NCI-H1092 (cell line): Measurements from ENCODE around the gene FBXO47.

Source experiments
- DNase-seq: peaks from one replicate; lab custom pipeline; 2025; lab: John Stamatoyannopoulos, UW

The FBXO47 gene, protein sequence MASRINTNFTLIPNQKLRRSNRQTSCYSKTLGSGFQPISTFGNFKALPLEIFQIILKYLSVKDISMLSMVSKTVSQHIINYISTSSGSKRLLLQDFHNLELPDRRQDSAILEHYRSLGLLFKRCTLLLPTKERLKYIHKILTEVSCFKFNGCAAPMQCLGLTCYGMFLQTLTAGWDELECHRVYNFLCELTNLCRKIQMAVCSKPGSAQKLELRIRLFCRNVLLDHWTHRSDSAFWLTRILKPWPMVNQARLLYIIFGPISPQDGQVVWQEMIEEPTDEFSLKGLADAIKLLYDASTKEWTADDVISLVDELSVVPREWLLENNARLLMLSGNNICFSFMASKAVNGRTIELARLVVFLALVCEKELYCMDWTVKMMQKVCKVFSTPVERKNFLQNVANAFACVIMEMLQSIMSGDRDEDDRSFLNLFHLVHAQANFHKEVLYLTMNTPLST

GRCh38 chr17:38967290-38967738, at the start of gene FBXO47:
TSS of gene FBXO47 (minus strand) at chr17:38967403. CDS start at chr17:38963025, 4,378 bp downstream.
- DNase-seq = no peak

DNA sequence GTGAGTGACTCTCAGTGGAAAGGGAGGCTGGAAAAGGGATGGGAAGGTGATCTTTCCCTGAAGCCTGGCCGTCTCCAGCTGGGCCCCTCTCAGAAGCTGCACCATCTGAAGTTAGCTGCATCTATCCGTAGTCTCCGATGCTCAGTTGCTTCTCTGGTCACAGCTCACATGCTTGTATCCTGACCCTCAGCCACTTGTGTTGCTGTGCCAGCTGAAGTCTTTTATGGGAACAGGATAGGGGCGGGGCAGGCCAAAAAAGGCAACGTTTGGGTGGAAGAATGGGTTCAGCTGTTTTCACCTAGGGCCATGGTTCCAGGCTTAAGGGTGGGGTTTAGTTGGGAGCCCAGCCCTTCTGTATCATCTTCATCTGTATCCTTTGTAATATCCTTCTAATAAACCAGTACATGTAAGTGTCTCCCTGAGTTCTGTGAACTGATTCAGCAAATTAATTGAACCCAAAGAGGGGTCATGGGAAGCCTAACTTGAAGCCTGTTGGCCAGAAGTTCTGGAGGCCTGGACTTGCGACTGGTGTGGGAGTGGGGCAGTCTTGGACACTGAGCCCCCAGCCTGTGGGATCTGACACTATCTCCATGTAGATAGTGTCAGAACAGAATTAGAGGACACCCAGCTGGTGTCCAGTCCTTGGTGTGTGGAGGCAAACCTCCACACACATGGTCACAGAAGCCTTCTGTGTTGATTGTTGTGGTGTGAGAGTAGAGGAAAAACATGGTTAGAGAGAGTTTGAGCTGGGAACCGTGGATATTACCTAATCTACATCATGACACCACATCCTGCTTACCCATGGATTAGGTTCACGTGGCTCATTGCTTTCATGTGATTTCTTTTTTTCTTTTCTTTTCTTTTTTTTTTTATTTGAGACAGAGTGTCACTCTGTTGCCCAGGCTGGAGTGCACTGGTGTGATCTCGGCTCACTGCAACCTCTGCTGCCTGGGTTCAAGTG, 49.3 kb upstream of the FBXO47 start:
- no peak for DNase-seq

DNA sequence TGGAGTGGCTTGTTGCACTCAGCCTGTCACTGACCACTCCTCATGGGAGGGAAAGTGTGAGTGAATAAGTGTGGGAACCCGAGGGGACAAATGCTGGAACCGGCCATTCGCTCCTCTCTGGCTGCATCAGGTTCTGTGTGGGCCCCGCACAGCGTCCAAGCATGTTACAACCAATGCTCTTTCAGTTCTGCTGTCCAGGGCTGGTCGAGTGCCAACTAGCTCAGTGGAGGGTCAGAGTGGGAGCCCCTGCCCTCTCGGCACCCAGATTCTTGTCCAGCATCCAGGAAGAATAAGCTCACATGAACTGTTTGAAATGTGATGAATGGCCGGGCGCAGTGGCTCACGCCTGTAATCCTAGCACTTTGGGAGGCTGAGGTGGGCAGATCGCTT, 48.3 kb upstream of the FBXO47 start:
- no peak for DNase-seq

DNA sequence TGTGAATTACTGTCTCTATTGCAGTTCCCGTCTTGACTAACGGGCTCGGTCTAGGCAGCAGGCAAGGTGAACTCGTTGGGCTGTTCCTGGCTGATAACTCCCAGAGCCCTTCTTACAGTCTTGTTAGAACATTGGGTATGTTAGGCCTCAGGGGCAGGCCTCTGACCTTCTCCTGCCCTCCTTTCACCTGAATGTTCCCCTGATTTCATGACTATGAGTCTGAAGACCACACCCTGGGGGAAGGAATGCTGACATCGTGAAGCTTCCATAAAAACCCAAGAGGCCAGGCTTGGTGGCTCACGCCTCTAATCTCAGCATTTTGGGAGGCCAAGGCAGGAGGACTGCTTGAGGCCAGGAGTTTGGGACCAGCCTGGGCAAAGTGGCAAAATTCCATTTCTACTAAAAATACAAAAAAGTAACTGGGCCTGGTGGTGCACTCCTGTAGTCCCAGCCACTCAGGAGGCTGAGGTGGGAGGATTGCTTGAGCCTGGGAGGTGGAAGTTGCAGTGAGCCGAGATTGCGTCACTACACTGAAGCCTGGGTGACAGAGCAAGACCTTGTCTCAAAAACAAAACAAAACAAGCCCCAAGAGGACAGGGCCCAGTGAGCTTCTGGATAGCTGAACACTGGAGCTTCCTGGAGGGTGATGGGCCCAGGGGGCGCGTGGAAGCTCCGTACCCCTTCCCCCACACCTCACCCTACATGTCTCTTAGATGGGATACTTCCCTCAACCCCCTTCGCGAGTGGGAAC, 47.8 kb upstream of the FBXO47 start:
- DNase-seq = no peak

- no peak for DNase-seq
Observed at GRCh38 chr17:39014044-39014794, 47.0 kb upstream of the FBXO47 start.

DNA sequence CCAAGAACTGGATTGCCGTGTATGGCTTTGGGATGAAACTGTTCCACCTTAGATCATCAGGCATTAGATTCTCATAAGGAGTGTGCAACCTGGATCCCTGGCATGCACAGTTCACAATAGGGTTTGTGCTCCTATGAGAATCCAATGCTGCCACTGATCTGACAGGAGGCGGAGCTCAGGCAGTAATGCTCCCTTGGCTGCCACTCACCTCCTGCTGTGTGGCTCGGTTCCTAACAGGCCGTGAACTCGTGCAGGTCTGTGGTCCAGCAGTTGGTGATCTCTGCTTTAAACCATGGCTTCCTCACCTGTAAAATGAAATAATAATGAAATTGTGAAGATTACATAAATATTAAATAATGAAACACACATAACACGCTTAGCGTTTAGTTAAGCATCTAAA, 45.5 kb upstream of the FBXO47 start:
- no peak for DNase-seq

- no peak for DNase-seq
Observed at GRCh38 chr17:39011907-39012468, 44.8 kb upstream of the FBXO47 start.

DNA sequence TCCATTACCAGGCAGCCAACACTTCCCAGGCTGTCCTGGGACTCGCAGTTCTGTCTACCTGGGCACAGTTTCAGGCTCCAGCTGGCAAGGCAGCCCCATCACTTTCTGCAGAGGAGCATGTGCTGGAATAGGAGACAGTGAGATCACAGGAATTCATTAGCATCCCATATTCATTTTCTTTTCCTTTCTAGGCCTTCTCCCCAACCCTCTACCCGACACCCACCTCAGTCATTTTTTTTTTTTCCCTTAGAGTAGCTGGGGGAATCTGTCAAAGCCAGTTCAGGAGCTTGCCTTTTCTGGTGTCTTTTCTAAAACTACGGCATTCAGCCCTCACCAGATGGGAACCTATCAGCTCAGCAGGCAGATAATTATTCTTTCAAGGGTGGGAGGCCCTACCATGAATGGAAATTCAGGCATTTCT, 42.4 kb upstream of the FBXO47 start:
- DNase-seq = no peak

GRCh38 chr17:39008633-39009032, 41.4 kb upstream of the FBXO47 start:
- DNase-seq = no peak

- no peak for DNase-seq
Observed at GRCh38 chr17:39002991-39003715, 36.0 kb upstream of the FBXO47 start.

GRCh38 chr17:39001703-39002637, 34.8 kb upstream of the FBXO47 start:
- DNase-seq = no peak

GRCh38 chr17:39000021-39000601, 32.9 kb upstream of the FBXO47 start:
- DNase-seq = no peak

DNA sequence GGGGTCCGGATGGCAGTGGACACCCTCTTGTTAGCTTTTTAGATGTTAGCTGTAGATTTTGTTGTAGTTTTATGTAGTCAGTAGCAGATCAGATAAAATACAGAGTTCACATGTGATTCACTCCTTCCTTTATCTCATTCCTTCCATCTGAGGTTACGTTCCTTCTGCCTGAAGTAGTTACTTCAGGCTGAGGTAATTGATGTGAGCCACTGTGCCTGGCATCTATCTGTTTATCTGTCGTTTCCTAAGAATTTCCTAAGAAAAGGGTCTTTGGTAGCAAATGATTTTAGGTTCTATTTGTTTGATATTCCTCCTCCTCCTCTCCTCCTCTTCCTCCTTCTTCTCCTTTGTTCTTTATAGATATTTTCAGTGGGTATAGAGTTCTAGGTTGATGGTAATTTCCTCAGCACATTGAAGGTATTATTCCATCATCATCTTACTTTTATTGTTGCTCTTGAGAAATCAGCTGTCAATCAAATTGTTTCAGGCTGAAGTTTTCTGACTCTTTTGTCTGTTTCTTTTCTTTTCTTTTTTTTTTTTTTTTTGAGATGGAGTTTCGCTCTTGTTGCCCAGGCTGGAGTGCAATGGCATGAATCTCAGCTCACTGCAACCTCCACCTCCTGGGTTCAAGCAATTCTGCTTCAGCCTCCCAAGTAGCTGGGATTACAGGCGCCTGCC, 29.6 kb upstream of the FBXO47 start:
- no peak for DNase-seq

DNA sequence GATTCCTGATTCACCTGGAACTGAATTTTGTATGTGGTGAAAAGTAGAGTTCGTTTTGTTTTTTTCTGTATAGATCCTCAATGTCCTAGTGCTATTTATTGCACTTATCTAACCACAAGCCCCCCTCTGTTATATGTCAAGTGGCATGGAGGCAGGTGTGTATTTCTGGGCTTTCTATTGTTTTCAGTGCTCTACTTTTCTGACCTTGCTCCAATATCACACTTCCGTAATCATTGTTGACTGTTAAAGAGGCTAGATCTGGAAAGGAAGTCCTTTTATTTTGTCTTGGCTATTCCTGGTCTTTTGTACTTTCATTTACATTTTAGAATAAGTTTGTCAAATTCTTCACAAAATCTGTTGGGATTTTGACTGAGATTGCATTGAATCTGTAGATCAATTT, 26.8 kb upstream of the FBXO47 start:
- no peak for DNase-seq

DNA sequence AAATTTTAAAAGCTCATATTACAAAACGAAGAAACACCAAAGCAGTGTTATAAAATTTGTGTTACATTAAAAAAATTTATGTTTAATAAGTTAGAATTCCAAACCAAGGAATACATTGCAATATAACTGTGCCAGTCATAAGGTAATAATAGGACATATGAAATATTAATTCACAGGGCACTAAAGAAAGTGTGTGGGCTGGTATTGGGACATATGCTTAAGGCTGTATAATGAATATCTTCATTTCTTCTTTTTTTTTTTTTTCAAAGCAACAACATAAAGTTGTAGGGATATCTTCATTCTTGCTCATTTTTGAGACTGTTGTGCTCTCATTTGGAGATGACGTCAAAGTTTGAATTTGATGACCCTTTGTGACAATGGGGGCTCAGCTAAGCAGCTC, 17.5 kb upstream of the FBXO47 start:
- DNase-seq = no peak

GRCh38 chr17:38982858-38983746, 15.9 kb upstream of the FBXO47 start:
- DNase-seq = peak; percentile 47

- DNase-seq = no peak
Observed at GRCh38 chr17:38981636-38982035, 14.4 kb upstream of the FBXO47 start.
